ENCODE measurements around the gene IL4R. TPM values are rescaled to one million over a fixed set of nuclear protein-coding genes. Genes with fewer than 3 reads are reported as not detected.

The IL4R gene
- total RNA-seq, 4 donors from 2014 or later = 32.2 to 104 (median 71.9) TPM

GRCh38 chr16:27367461-27368357 is 53.9 kb downstream of the IL4R start:
- peaks cover 0 to 13% (median 0%) of the 10 kb centered on the region in 3 donors for H3K36me3 ChIP-seq
- H3K4me3 ChIP-seq = peak overlapping the region; percentile 13 to 43 (median 22)
- H3K4me1 ChIP-seq = peaks cover 4 to 37% (median 8%) of the 10 kb centered on the region in 4 donors
- DNase-seq = peak; percentile 86 to 93 (median 89)
- H3K27me3 ChIP-seq = no peaks in the 10 kb centered on the region
- TF ChIP-seq POLR2A (IDR thresholded peaks at IDR 0.05) = no peak
- TF ChIP-seq CTCF (IDR thresholded peaks at IDR 0.05) = peak; percentile 51 to 90 (median 82)
- no peaks in the 10 kb centered on the region for H3K9me3 ChIP-seq
- peak overlapping the region; percentile 71 to 80 (median 76) for H3K27ac ChIP-seq

- TF ChIP-seq POLR2A (IDR thresholded peaks at IDR 0.05) (no peak), CTCF (IDR thresholded peaks at IDR 0.05) (no peak)
- no peak overlapping the region for H3K4me3 ChIP-seq
- peaks cover 0 to 7% (median 0%) of the 10 kb centered on the region in 3 donors for H3K36me3 ChIP-seq
- peaks cover under 1 to 30% (median 8%) of the 10 kb centered on the region in 4 donors for H3K4me1 ChIP-seq
- H3K9me3 ChIP-seq = no peaks in the 10 kb centered on the region
- H3K27me3 ChIP-seq = no peaks in the 10 kb centered on the region
- DNase-seq = no peak
- H3K27ac ChIP-seq = peak overlapping the region in 3 of 4 donors; percentile 71 to 80 (median 76)
Measured at GRCh38 chr16:27368358-27368722, 54.6 kb downstream of the IL4R start.

DNA sequence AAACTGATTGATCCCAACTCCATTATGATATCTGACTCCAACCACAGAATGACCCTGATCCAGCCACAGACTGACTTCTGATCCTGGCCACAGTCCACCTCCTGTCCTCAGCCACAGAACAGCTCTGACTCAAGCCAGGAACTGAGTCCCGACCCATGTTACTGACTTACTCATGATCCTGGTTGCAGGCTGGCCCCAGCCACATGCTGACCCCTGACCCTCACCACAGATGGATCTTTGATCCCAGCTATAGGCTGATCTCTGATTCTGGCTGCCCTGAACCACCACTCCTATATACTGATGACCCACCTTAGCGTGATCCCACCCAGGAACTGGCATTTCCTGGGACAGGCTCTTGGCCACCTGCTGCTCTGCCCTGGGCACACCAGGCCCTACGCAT is 56.0 kb downstream of the IL4R start:
- H3K27me3 ChIP-seq = no peaks in the 10 kb centered on the region
- H3K27ac ChIP-seq = no peak overlapping the region
- peaks cover 0 to 20% (median 9%) of the 10 kb centered on the region in 4 donors for H3K4me1 ChIP-seq
- no peak overlapping the region for H3K4me3 ChIP-seq
- H3K36me3 ChIP-seq = no peaks in the 10 kb centered on the region
- TF ChIP-seq POLR2A (IDR thresholded peaks at IDR 0.05) (no peak), CTCF (IDR thresholded peaks at IDR 0.05) (no peak)
- peak in 2 of 3 donors; percentile 65 to 70 for DNase-seq
- H3K9me3 ChIP-seq = no peaks in the 10 kb centered on the region

DNA sequence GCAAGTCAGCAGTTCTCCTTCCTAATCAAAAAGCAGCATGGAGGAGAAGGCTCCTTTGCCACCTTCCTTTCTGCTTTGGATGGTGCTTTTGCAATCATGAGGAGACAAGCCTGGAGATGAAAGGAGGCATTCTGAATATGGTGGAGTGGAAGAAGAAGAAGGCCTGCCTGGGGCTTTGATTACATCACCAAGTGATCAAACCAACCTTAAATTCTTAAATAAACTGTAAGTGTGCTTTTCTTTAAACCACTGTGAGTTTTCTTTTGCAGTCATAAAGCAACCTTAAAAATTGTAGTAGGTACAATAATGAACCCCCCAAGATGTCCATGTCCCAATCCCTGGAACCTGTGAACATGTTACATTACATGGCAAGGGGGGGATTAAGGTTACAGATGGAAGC is 56.5 kb downstream of the IL4R start:
- no peak for DNase-seq
- no peak overlapping the region for H3K27ac ChIP-seq
- TF ChIP-seq CTCF (IDR thresholded peaks at IDR 0.05) (no peak), POLR2A (IDR thresholded peaks at IDR 0.05) (no peak)
- no peaks in the 10 kb centered on the region for H3K27me3 ChIP-seq
- H3K4me1 ChIP-seq = peaks cover 0 to 20% (median 12%) of the 10 kb centered on the region in 4 donors
- H3K4me3 ChIP-seq = no peak overlapping the region
- H3K9me3 ChIP-seq = no peaks in the 10 kb centered on the region
- H3K36me3 ChIP-seq = no peaks in the 10 kb centered on the region

GRCh38 chr16:27373312-27373711 is 59.5 kb downstream of the IL4R start:
- Histone ChIP-seq H3K36me3 (no peaks in the 10 kb centered on the region), H3K9me3 (no peaks in the 10 kb centered on the region), H3K4me1 (peaks cover 0 to 8% (median 4%) of the 10 kb centered on the region in 4 donors), H3K4me3 (no peak overlapping the region), H3K27me3 (no peaks in the 10 kb centered on the region), H3K27ac (peak overlapping the region in 1 of 4 donors; percentile 25)
- DNase-seq = no peak
- TF ChIP-seq POLR2A (IDR thresholded peaks at IDR 0.05) (no peak), CTCF (IDR thresholded peaks at IDR 0.05) (no peak)

Measured in Peyer's patch (tissue), 4 donors.